Cardiac muscle cell (in vitro differentiated cells and primary cell): ENCODE results near the gene MAGI3. TPM values are rescaled to one million over a fixed set of nuclear protein-coding genes. Genes with fewer than 3 reads are reported as not detected.
"Not testable (repeated sequence)": the region's sequence is repeated elsewhere in the genome, so short reads cannot be mapped to it uniquely, and the experiment has no call there.

Source experiments
- DNase-seq, 2 donors: peaks; one replicate each; pipeline versions ENCODE4 v3.0.0 to v3.0.0-alpha.2; 2010 to 2017; ENCODE audit warnings: low read depth in 1 of 2, low spot score in 1 of 2
- H3K27ac ChIP-seq: fragments of 200-600 bp; sonication (generic); 2 replicates; pipeline ENCODE4 v1.5.1; 2016
- H3K27me3 ChIP-seq: fragments of 200-600 bp; sonication (generic); 2 replicates; pipeline ENCODE4 v1.6.0; 2016; ENCODE audit warnings: control low read depth
- H3K36me3 ChIP-seq: fragments of 200-600 bp; sonication (generic); 2 replicates; pipeline ENCODE4 v1.5.1; 2016; ENCODE audit warnings: control low read depth
- H3K4me1 ChIP-seq: fragments of 200-600 bp; sonication (generic); 2 replicates; pipeline ENCODE4 v1.8.1; 2017; ENCODE audit warnings: low read depth, mild to moderate bottlenecking, mixed run types
- H3K4me3 ChIP-seq: fragments of 200-600 bp; sonication (generic); 2 replicates; pipeline ENCODE4 v1.5.1; 2016; ENCODE audit warnings: mild to moderate bottlenecking
- H3K9me3 ChIP-seq: fragments of 200-600 bp; sonication (generic); 2 replicates; pipeline ENCODE4 v1.5.1; 2017; ENCODE audit warnings: low read depth, mild to moderate bottlenecking, control low read depth
- CTCF ChIP-seq: IDR thresholded peaks from 2 replicates; pipeline ENCODE4 v1.5.1; 2012; ENCODE audit warnings: low read depth, mild to moderate bottlenecking, low read length
- polyA plus RNA-seq: library from polyadenylated mRNA; unstranded; fragments of >200 nt; fragmentation: Nextera tagmentation; extraction: Ambion mirVana; gene quantifications from 2 replicates; pipeline ENCODE4 v1.2.1, GENCODE V29; 2016
- total RNA-seq: library from RNA; depleted of rRNA; stranded (reverse); fragments of >200 nt; gene quantifications from 2 replicates; pipeline ENCODE4 v1.2.3, GENCODE V29; 2016

MAGI3 gene
- total and polyA plus RNA-seq, 2 experiments from 2014 or later, result 7.3 to 20.6 TPM

- no peak overlapping the region for H3K27ac ChIP-seq
- H3K4me3 ChIP-seq, result no peak overlapping the region
- no peaks in the 10 kb centered on the region for H3K27me3 ChIP-seq
- H3K4me1 ChIP-seq, result no peaks in the 10 kb centered on the region
- DNase-seq, result peak in 1 of 2 donors; percentile 35
- no peak for TF ChIP-seq CTCF
- H3K9me3 ChIP-seq, result no peaks in the 10 kb centered on the region
- no peaks in the 10 kb centered on the region for H3K36me3 ChIP-seq
Measured at GRCh38 chr1:113459279-113459678, 69.0 kb downstream of the MAGI3 start.

GRCh38 chr1:113467991-113468390 is 77.7 kb downstream of the MAGI3 start:
- no peak for DNase-seq
- Histone ChIP-seq H3K4me1 (no peaks in the 10 kb centered on the region), H3K27me3 (no peaks in the 10 kb centered on the region), H3K27ac (no peak overlapping the region), H3K9me3 (no peaks in the 10 kb centered on the region), H3K36me3 (no peaks in the 10 kb centered on the region), H3K4me3 (no peak overlapping the region)
- no peak for TF ChIP-seq CTCF

- not testable (repeated sequence) for H3K36me3 ChIP-seq, H3K27ac ChIP-seq, H3K27me3 ChIP-seq, H3K9me3 ChIP-seq, H3K4me3 ChIP-seq, DNase-seq, H3K4me1 ChIP-seq
Measured at GRCh38 chr1:113478427-113479195, 88.3 kb downstream of the MAGI3 start.

GRCh38 chr1:113479713-113480676 is 89.7 kb downstream of the MAGI3 start:
- no peaks in the 10 kb centered on the region for H3K9me3 ChIP-seq
- no peaks in the 10 kb centered on the region for H3K4me1 ChIP-seq
- TF ChIP-seq CTCF, result no peak
- no peaks in the 10 kb centered on the region for H3K27me3 ChIP-seq
- DNase-seq, result no peak
- H3K36me3 ChIP-seq, result no peaks in the 10 kb centered on the region
- no peak overlapping the region for H3K4me3 ChIP-seq
- H3K27ac ChIP-seq, result no peak overlapping the region

- not testable (repeated sequence) for H3K27me3 ChIP-seq, H3K36me3 ChIP-seq, H3K4me3 ChIP-seq, H3K27ac ChIP-seq, DNase-seq, H3K4me1 ChIP-seq, H3K9me3 ChIP-seq
Measured at GRCh38 chr1:113485131-113485530, 94.8 kb downstream of the MAGI3 start.

- Histone ChIP-seq H3K9me3 (no peaks in the 10 kb centered on the region), H3K36me3 (no peaks in the 10 kb centered on the region), H3K27me3 (no peaks in the 10 kb centered on the region), H3K4me1 (no peaks in the 10 kb centered on the region), H3K27ac (no peak overlapping the region), H3K4me3 (no peak overlapping the region)
- no peak for TF ChIP-seq CTCF
- DNase-seq, result no peak
Measured at GRCh38 chr1:113488576-113489177, 98.4 kb downstream of the MAGI3 start.
